ENCODE data around the gene CALHM2.

CALHM2 gene

DNA sequence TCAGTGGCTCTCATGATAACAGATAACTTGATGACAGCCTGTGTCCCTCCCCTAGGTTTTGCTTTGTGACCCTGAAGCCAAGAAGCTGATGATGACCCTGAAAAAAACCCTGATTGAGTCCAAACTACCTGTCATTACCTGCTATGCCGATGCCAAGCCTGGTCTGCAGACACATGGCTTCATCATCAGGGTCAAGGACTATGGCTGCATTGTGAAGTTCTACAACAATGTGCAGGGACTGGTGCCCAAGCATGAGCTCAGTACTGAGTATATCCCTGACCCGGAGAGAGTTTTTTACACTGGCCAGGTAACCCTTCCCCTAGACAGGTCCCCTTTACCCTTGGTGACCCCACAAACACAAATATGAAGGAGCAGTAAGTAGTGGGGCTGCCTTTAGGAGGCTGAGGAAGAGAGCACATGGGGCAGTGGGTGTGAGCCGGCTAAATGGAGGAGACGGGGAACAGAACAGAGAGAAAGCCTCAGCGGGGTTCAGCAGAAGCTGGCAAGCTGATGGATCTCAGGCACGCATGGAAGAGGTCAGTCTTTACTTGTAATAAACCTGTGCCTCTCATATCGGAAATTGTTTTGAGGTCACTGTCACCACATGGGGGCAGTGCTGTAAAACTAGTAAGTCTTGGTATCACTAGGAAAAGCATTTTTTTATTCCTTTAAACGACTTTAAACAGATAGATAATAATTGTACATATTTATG, 35.6 kb downstream of the CALHM2 start:
- peak; percentile 40 for DNase-seq (ENCODE audit: low spot score)

- no peak for DNase-seq (ENCODE audit: low spot score)
Measured at GRCh38 chr10:103415581-103415980, 36.6 kb downstream of the CALHM2 start.

DNA sequence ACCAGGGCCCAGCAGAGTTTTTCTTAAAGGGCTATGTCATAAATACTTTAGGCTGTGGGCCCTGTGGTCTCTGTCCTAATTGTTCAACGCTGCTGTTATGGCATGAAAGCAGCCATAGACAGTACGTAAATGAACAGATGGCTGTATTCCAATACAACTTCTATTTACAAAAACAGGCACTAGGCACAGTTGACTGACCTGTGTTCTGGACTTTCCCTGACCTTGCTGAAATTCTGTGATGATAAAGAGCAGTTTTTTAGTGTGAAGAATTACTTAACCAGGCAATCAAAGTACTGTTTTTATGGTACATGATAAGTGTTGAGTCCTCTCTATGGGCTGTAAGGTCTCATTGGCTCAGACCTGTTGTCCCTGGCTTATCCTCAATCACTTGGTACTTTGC, 38.6 kb downstream of the CALHM2 start:
- DNase-seq (ENCODE audit: low spot score): no peak

- no peak for DNase-seq (ENCODE audit: low spot score)
Measured at GRCh38 chr10:103397191-103397825, 54.9 kb downstream of the CALHM2 start.

DNA sequence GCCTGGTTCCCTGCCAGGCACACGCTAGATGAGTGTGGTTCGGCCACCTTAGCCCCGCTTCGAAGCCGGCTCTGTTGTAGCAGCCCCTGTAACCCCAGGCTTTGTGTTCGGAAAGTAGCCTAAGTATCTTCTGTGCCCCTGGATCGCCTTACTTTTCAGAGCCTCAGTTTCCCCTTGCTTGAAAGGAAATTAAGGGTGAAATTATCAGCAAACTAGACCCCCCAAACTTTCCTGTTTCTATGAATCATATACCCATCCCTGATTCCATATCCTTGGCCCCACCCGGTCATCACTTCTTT, 55.4 kb downstream of the CALHM2 start:
- no peak for DNase-seq (ENCODE audit: low spot score)

Data from germinal center (tissue), 1 donor.